ENCODE data around the gene MIDN. TPM values are rescaled to one million over a fixed set of nuclear protein-coding genes. Genes with fewer than 3 reads are reported as not detected.

Gene MIDN
- total and polyA plus RNA-seq, 10 of the 15 experiments (the other 5 are each of a cell fraction or from before 2014, with no cell fraction given) = 0.38 to 51.5 (median 7.2) TPM

DNA sequence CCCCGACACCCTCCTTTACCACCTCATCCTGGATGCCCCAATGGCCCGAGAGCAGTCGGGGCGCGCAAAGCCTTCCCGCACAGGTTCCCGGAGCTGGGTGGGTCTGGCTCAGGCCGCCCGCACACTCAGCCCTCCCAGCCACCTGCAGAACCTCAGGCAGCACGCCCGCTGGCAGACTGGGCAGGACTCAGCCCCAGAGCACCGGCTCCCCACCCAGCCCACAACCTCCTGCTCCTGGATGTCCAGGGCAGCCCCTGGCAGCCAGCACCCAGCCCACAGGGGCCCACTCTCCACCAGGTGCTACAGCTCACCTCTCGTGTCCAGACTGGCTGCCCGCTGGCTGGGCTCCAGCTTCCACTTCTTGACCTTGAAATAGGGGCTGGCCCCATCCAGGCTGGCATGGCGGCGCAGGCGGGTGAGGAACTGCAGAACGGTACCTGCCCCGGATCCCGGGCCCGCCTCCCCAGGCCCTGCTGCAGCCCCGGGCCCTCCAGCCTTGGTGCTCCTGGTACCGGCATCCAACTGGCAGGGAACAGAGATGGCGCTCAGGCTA is 15.2 kb upstream of the MIDN start:
- H2AFZ ChIP-seq (ENCODE audit: control insufficient read depth, low read depth, low read length) = no peak overlapping the region
- BruUV-seq (replicated peaks) = no TSS peak
- FAIRE-seq (no peak), ATAC-seq (no peak), DNase-seq (ENCODE audit: low read depth, low spot score) (no peak)
- ChIA-PET SMC1A (ENCODE audit: uncharacterized antibody, unreplicated experiment) (no interaction called here), POLR2A (no interaction called here), CTCF (no interaction called here), RAD21 (ENCODE audit: unreplicated experiment) (no interaction called here)
- no peaks in the 10 kb centered on the region for H3K79me2 ChIP-seq (ENCODE audit: control insufficient read depth, insufficient read depth, low read length)
- peaks cover 0 to 6% of the 10 kb centered on the region in 2 experiments; a peak in 2 of 4 replicates for H3K27me3 ChIP-seq (replicated peaks in 1 of 2; ENCODE audit: control insufficient read depth in 2 of 2, insufficient read depth in 2 of 2, low read length in 1 of 2)
- 72% methylated on average over 24 of the region's 24 CpGs for WGBS (ENCODE audit: insufficient coverage, insufficient replicate concordance, low lambda C conversion rate, missing lambda C conversion rate)
- no peaks in the 10 kb centered on the region for H3K4me1 ChIP-seq (ENCODE audit: control insufficient read depth, insufficient read depth, low read length)
- no peak overlapping the region for H3K4me3 ChIP-seq
- no peaks in the 10 kb centered on the region for H3K36me3 ChIP-seq (ENCODE audit: control insufficient read depth in 2 of 2, insufficient read depth in 2 of 2, low read length in 1 of 2)
- H3K9ac ChIP-seq (ENCODE audit: control insufficient read depth, insufficient read depth, low read length) = no peak overlapping the region
- no peak overlapping the region for H3K27ac ChIP-seq (ENCODE audit: control insufficient read depth, insufficient read depth)
- intact Hi-C loops (cut with micrococcal nuclease; ENCODE audit: unreplicated experiment) (no loop called here), in situ Hi-C loops (cut with MboI) (no loop called here)
- no peaks in the 10 kb centered on the region; the same call in 2 of the 3 replicates for H3K9me3 ChIP-seq (replicated peaks; ENCODE audit: control insufficient read depth, insufficient read depth, low read length)
- no peak for TF ChIP-seq CHD1 (IDR thresholded peaks at IDR 0.05; ENCODE audit: low read depth, low read length)
- TF ChIP-seq POLR2A (IDR thresholded peaks at IDR 0.05; ENCODE audit: low read depth, low read length) = no peak
- TF ChIP-seq ZNF217 (IDR thresholded peaks at IDR 0.05) = no peak
- no peak for TF ChIP-seq NFYB (IDR thresholded peaks at IDR 0.05; ENCODE audit: insufficient read depth, low read depth, low read length)
- TF ChIP-seq, protein P1, sequence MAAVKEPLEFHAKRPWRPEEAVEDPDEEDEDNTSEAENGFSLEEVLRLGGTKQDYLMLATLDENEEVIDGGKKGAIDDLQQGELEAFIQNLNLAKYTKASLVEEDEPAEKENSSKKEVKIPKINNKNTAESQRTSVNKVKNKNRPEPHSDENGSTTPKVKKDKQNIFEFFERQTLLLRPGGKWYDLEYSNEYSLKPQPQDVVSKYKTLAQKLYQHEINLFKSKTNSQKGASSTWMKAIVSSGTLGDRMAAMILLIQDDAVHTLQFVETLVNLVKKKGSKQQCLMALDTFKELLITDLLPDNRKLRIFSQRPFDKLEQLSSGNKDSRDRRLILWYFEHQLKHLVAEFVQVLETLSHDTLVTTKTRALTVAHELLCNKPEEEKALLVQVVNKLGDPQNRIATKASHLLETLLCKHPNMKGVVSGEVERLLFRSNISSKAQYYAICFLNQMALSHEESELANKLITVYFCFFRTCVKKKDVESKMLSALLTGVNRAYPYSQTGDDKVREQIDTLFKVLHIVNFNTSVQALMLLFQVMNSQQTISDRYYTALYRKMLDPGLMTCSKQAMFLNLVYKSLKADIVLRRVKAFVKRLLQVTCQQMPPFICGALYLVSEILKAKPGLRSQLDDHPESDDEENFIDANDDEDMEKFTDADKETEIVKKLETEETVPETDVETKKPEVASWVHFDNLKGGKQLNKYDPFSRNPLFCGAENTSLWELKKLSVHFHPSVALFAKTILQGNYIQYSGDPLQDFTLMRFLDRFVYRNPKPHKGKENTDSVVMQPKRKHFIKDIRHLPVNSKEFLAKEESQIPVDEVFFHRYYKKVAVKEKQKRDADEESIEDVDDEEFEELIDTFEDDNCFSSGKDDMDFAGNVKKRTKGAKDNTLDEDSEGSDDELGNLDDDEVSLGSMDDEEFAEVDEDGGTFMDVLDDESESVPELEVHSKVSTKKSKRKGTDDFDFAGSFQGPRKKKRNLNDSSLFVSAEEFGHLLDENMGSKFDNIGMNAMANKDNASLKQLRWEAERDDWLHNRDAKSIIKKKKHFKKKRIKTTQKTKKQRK (IDR thresholded peaks at IDR 0.05; ENCODE audit: low read depth, low read length) = no peak
- no peak for TF ChIP-seq SPI1 (IDR thresholded peaks at IDR 0.05; ENCODE audit: borderline replicate concordance, insufficient read depth, low read depth, low read length)
- no peaks in the 10 kb centered on the region for H4K20me1 ChIP-seq (ENCODE audit: control insufficient read depth, insufficient read depth)
- no peak overlapping the region for H3K4me2 ChIP-seq (ENCODE audit: control insufficient read depth, insufficient read depth)

All from GM12878 (cell line).